HEK293 (cell line): ENCODE data around the gene GPR17.

Experiments
- CTCF ChIP-seq: fragments of 450-650 bp; formaldehyde crosslinking; IDR thresholded peaks from 2 replicates; pipeline ENCODE4 v1.5.1; 2016; ENCODE audit warnings: missing biosample characterization, missing genetic modification characterization
- HIC1 ChIP-seq: fragments of 450-650 bp; formaldehyde crosslinking; IDR thresholded peaks from 2 replicates; pipeline ENCODE4 v1.5.1; 2016; ENCODE audit warnings: missing biosample characterization, missing genetic modification characterization
- REST ChIP-seq: fragments of 450-650 bp; formaldehyde crosslinking; IDR thresholded peaks from 2 replicates; pipeline ENCODE4 v1.5.1; 2016; ENCODE audit warnings: missing biosample characterization, missing genetic modification characterization
- SCRT1 ChIP-seq: fragments of 450-650 bp; formaldehyde crosslinking; IDR thresholded peaks from 2 replicates; pipeline ENCODE4 v1.5.1; 2016; ENCODE audit warnings: missing biosample characterization, missing genetic modification characterization, borderline replicate concordance
- ZBTB10 ChIP-seq: fragments of 450-650 bp; formaldehyde crosslinking; IDR thresholded peaks from 2 replicates; pipeline ENCODE4 v1.5.1; 2016; ENCODE audit warnings: missing biosample characterization, missing genetic modification characterization
- ZNF19 ChIP-seq: fragments of 450-650 bp; formaldehyde crosslinking; IDR thresholded peaks from 2 replicates; pipeline ENCODE4; 2016; ENCODE audit warnings: missing biosample characterization, missing genetic modification characterization, low read depth
- ZNF596 ChIP-seq: fragments of 450-650 bp; IDR thresholded peaks from 2 replicates; pipeline ENCODE4 v1.5.0; 2018; ENCODE audit warnings: missing biosample characterization, mild to moderate bottlenecking, missing genetic modification characterization, moderate library complexity
- ZSCAN30 ChIP-seq: fragments of 450-650 bp; IDR thresholded peaks from 2 replicates; pipeline ENCODE4 v1.5.1; 2018; ENCODE audit warnings: missing biosample characterization, mild to moderate bottlenecking, missing genetic modification characterization, moderate library complexity

GRCh38 chr2:127618551-127619202 is 27.3 kb upstream of the GPR17 start:
- TF ChIP-seq CTCF (tag by site-specific recombination) (no peak), ZSCAN30 (no peak), REST (no peak), ZNF596 (tag by site-specific recombination) (no peak), SCRT1 (tag by site-specific recombination) (no peak), ZBTB10 (tag by site-specific recombination) (no peak), HIC1 (no peak), ZNF19 (no peak)
